Sigmoid colon (tissue), 4 donors: ENCODE measurements around the gene IPPK.

Experiments
- CTCF ChIP-seq, 4 experiments: fragments of 450-650 bp in 3 of 4; fragments of 200-600 bp in 1 of 4; IDR thresholded peaks; one replicate each; pipeline ENCODE4 v1.5.1; 2016 to 2019; ENCODE audit warnings: antibody characterized with exemption in 4 of 4, mild to moderate bottlenecking in 3 of 4, moderate library complexity in 2 of 4
- EP300 ChIP-seq, 4 donors: sonication (generic); formaldehyde crosslinking; IDR thresholded peaks; one replicate each; pipeline ENCODE4 v1.6.1; 2017; ENCODE audit warnings: antibody characterized with exemption in 4 of 4
- POLR2A ChIP-seq, 2 donors: fragments of 450-650 bp; IDR thresholded peaks; one replicate each; pipeline ENCODE4 v1.6.1; 2016; ENCODE audit warnings: antibody characterized with exemption in 2 of 2, mild to moderate bottlenecking in 2 of 2, moderate library complexity in 2 of 2

DNA sequence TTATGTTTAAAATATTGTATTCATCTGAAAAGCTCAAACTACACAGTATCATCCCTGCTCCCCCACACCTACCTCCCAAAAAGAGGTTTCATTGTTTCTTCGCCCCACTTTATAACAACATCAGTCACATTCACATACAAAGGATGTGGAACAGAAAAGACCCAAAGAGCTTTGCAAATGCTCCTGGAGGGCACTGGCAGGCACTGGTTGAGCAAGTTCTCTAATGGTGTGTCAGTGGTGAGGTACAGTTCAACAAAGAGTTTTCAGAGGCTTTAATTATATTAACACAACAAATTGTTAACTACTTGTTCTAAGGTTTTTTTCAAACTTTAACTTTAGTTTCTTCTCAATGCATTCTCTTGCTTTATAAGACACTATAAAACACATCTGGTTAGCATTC, 80.0 kb downstream of the IPPK start:
- TF ChIP-seq CTCF (IDR thresholded peaks at IDR 0.05), result no peak
- TF ChIP-seq POLR2A (IDR thresholded peaks at IDR 0.05), result no peak
- TF ChIP-seq EP300 (IDR thresholded peaks at IDR 0.05), result no peak
